Spleen (tissue), 7 donors: ENCODE measurements around the gene CX3CR1.

ENCODE experiments used
- CTCF ChIP-seq, 11 experiments: fragments of 200-600 bp in 7 of 11; fragments of 450-650 bp in 4 of 11; sonication (generic) in 4 of 11; IDR thresholded peaks in 8 of 11; conservative IDR thresholded peaks in 3 of 11; 1 replicate in 7 of 11; 2 replicates in 4 of 11; pipeline versions ENCODE4 v1.4.0 to v1.8.0; 2016 to 2021; ENCODE audit warnings: antibody characterized with exemption in 11 of 11, inconsistent platforms in 4 of 11, mild to moderate bottlenecking in 1 of 11
- POLR2A ChIP-seq, 3 donors: fragments of 450-650 bp; IDR thresholded peaks; one replicate each; pipeline ENCODE4 v1.5.1; 2017; ENCODE audit warnings: antibody characterized with exemption in 3 of 3, mild to moderate bottlenecking in 1 of 3
- POLR2AphosphoS5 ChIP-seq, 3 donors: sonication (generic); formaldehyde crosslinking; IDR thresholded peaks; one replicate each; pipeline ENCODE4 v1.5.1; 2017; ENCODE audit warnings: antibody characterized with exemption in 3 of 3
- donor health status: DM: no; HTN: no; CAD: no; lungs with moderate emphysema.
- donor health status: DM: no; HTN: no; CAD: no.
- donor health status: DM: no; HTN: no; CAD: no.

GRCh38 chr3:39234651-39235050 is 45.2 kb downstream of the CX3CR1 start:
- TF ChIP-seq POLR2A (IDR thresholded peaks at IDR 0.05) (no peak), CTCF (IDR thresholded peaks at IDR 0.05 in 8 of 11, conservative IDR thresholded peaks at IDR 0.05 in 3 of 11) (no peak), POLR2AphosphoS5 (IDR thresholded peaks at IDR 0.05) (no peak)
